ENCODE measurements around the gene TMEM223.

Gene TMEM223

GRCh38 chr11:62831520-62832335 is 39.9 kb upstream of the TMEM223 start, which contains the start of gene STX5 (continued):
- TF ChIP-seq SP7 (tag by site-specific recombination; IDR thresholded peaks at IDR 0.05) (0 out of 2 replicates have a peak, but pooled peaks have one; percentile 69), SCRT2 (tag by site-specific recombination; IDR thresholded peaks at IDR 0.05) (0 out of 2 replicates have a peak, but pooled peaks have one; percentile 36), ZNF211 (tag by site-specific recombination; IDR thresholded peaks at IDR 0.05; ENCODE audit: low read depth) (no peak), ZBTB21 (tag by site-specific recombination; IDR thresholded peaks at IDR 0.05) (peak; percentile 59; the same call in 1 of the 2 replicates), ZBTB48 (tag by site-specific recombination; IDR thresholded peaks at IDR 0.05) (peak; percentile 89; the same call in 1 of the 2 replicates), ZXDB (tag by site-specific recombination; IDR thresholded peaks at IDR 0.05) (peak; percentile 95), ZNF302 (tag by site-specific recombination; IDR thresholded peaks at IDR 0.05; ENCODE audit: low read depth) (no peak), ZFHX2 (tag by site-specific recombination; conservative IDR thresholded peaks at IDR 0.05) (peak; percentile 75), ZFP41 (tag by site-specific recombination; IDR thresholded peaks at IDR 0.05; ENCODE audit: borderline replicate concordance) (no peak), ZNF830 (tag by site-specific recombination; IDR thresholded peaks at IDR 0.05; ENCODE audit: low read depth) (no peak), SP3 (tag by site-specific recombination; IDR thresholded peaks at IDR 0.05) (peak; percentile 88), ZBTB10 (tag by site-specific recombination; IDR thresholded peaks at IDR 0.05) (no peak), ZNF571 (tag by site-specific recombination; IDR thresholded peaks at IDR 0.05) (no peak), ZNF707 (tag by site-specific recombination; IDR thresholded peaks at IDR 0.05) (no peak), ZNF214 (tag by site-specific recombination; IDR thresholded peaks at IDR 0.05; ENCODE audit: borderline replicate concordance) (no peak), ZNF155 (tag by site-specific recombination; IDR thresholded peaks at IDR 0.05) (no peak), KLF8 (tag by site-specific recombination; IDR thresholded peaks at IDR 0.05) (peak; percentile 27), BCL11A (tag by site-specific recombination; IDR thresholded peaks at IDR 0.05; ENCODE audit: low read depth) (no peak), ZNF2 (tag by site-specific recombination; IDR thresholded peaks at IDR 0.05) (no peak), ZNF76 (tag by site-specific recombination; IDR thresholded peaks at IDR 0.05; ENCODE audit: borderline replicate concordance, low read depth) (no peak), GLIS2 (tag by site-specific recombination; IDR thresholded peaks at IDR 0.05) (peak; percentile 64), ZNF341 (tag by site-specific recombination; IDR thresholded peaks at IDR 0.05; ENCODE audit: low read depth) (peak; percentile 72; the same call in 1 of the 2 replicates), ELK4 (IDR thresholded peaks at IDR 0.05; ENCODE audit: borderline replicate concordance, low read depth, low read length) (no peak), BCL11B (tag by site-specific recombination; IDR thresholded peaks at IDR 0.05; ENCODE audit: low read depth) (no peak), ZNF560 (tag by site-specific recombination; IDR thresholded peaks at IDR 0.05; ENCODE audit: borderline replicate concordance) (no peak)
- TF ChIP-seq, protein P1, sequence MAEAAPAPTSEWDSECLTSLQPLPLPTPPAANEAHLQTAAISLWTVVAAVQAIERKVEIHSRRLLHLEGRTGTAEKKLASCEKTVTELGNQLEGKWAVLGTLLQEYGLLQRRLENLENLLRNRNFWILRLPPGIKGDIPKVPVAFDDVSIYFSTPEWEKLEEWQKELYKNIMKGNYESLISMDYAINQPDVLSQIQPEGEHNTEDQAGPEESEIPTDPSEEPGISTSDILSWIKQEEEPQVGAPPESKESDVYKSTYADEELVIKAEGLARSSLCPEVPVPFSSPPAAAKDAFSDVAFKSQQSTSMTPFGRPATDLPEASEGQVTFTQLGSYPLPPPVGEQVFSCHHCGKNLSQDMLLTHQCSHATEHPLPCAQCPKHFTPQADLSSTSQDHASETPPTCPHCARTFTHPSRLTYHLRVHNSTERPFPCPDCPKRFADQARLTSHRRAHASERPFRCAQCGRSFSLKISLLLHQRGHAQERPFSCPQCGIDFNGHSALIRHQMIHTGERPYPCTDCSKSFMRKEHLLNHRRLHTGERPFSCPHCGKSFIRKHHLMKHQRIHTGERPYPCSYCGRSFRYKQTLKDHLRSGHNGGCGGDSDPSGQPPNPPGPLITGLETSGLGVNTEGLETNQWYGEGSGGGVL (tag by site-specific recombination; IDR thresholded peaks at IDR 0.05): no peak
- TF ChIP-seq, protein P2, sequence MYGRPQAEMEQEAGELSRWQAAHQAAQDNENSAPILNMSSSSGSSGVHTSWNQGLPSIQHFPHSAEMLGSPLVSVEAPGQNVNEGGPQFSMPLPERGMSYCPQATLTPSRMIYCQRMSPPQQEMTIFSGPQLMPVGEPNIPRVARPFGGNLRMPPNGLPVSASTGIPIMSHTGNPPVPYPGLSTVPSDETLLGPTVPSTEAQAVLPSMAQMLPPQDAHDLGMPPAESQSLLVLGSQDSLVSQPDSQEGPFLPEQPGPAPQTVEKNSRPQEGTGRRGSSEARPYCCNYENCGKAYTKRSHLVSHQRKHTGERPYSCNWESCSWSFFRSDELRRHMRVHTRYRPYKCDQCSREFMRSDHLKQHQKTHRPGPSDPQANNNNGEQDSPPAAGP (tag by site-specific recombination; IDR thresholded peaks at IDR 0.05): 0 out of 2 replicates have a peak, but pooled peaks have one; percentile 32
- TF ChIP-seq, protein P3, sequence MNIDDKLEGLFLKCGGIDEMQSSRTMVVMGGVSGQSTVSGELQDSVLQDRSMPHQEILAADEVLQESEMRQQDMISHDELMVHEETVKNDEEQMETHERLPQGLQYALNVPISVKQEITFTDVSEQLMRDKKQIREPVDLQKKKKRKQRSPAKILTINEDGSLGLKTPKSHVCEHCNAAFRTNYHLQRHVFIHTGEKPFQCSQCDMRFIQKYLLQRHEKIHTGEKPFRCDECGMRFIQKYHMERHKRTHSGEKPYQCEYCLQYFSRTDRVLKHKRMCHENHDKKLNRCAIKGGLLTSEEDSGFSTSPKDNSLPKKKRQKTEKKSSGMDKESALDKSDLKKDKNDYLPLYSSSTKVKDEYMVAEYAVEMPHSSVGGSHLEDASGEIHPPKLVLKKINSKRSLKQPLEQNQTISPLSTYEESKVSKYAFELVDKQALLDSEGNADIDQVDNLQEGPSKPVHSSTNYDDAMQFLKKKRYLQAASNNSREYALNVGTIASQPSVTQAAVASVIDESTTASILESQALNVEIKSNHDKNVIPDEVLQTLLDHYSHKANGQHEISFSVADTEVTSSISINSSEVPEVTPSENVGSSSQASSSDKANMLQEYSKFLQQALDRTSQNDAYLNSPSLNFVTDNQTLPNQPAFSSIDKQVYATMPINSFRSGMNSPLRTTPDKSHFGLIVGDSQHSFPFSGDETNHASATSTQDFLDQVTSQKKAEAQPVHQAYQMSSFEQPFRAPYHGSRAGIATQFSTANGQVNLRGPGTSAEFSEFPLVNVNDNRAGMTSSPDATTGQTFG (tag by site-specific recombination; IDR thresholded peaks at IDR 0.05; ENCODE audit: borderline replicate concordance): no peak
- TF ChIP-seq, protein P4, sequence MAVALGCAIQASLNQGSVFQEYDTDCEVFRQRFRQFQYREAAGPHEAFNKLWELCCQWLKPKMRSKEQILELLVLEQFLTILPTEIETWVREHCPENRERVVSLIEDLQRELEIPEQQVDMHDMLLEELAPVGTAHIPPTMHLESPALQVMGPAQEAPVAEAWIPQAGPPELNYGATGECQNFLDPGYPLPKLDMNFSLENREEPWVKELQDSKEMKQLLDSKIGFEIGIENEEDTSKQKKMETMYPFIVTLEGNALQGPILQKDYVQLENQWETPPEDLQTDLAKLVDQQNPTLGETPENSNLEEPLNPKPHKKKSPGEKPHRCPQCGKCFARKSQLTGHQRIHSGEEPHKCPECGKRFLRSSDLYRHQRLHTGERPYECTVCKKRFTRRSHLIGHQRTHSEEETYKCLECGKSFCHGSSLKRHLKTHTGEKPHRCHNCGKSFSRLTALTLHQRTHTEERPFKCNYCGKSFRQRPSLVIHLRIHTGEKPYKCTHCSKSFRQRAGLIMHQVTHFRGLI (tag by site-specific recombination; IDR thresholded peaks at IDR 0.05): no peak
